NOMO-1 treated with DMSO at 0.1 percent for 48 hours (cell line): Measurements from ENCODE around the gene FGD6.
"Not testable (repeated sequence)": the region's sequence is repeated elsewhere in the genome, so short reads cannot be mapped to it uniquely, and the experiment has no call there.

Experiments
- DNase-seq: peaks from one replicate; lab custom pipeline; 2025; ENCODE audit not compliant: unreplicated experiment; lab: John Stamatoyannopoulos, UW

The FGD6 gene

DNA sequence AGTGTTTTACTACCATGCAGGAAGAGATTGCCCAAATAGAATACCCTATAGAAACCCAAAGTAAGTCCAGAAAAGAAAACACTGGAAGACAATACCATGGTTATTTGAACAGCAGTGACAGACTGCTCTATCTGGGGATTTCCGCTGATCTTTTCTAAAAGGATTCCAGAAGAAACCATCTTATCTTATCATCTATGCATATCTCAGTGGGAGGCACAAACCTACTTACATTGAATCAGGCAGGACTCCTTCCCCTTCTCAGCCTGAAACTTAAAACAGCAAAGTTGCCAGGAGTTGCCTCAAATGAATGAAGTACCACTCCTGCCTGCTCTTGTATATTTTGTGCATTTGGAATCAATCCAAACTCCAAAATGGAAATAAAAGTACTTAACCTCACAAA lies 87.2 kb downstream of the FGD6 start:
- no peak for DNase-seq

- no peak for DNase-seq
These were observed 88.2 kb downstream of the FGD6 start for GRCh38 chr12:95129115-95129514.

- no peak for DNase-seq
These were observed 90.5 kb downstream of the FGD6 start for GRCh38 chr12:95126736-95127135.

DNA sequence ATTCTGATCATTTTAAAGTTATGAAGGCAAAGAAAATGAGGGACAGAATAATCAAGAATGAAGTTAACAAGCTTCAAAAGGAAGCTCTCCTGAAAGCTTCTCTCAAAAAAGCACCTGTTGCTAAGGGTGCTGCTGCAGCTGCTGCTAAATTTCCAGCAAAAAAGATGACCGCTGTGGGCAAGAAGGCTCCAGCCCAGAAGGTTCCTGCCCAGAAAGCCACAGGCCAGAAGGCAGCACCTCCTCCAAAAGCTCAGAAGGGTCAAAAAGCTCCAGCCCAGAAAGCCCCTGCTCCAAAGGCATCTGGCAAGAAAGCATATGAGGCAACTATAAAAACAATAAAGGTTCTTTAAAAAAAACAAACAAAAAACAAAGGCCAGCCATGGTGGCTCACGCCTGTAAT lies 91.2 kb downstream of the FGD6 start:
- no peak for DNase-seq

DNA sequence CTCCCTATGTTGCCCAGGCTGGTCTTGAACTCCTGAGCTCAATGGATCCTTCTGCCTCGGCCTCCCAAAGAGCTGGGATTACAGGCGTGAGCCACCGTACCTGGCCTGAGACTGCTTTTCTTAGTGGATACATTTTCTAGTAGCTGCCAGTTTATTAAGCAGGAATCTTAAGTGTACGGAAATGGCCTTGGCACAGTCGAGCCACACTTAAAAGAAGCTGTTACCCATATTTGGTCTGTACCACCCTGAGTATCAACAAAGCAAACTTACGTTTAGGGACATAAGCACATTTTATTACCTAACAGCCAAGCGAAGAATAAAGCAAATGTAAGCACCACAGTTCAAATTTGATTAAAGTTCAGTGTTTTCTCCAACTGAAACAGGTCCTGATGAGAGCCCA lies 93.2 kb downstream of the FGD6 start:
- no peak for DNase-seq

GRCh38 chr12:95118788-95119179 lies 98.5 kb downstream of the FGD6 start:
- no peak for DNase-seq

- DNase-seq: no peak
These were observed 99.0 kb downstream of the FGD6 start for GRCh38 chr12:95118138-95118787.

DNA sequence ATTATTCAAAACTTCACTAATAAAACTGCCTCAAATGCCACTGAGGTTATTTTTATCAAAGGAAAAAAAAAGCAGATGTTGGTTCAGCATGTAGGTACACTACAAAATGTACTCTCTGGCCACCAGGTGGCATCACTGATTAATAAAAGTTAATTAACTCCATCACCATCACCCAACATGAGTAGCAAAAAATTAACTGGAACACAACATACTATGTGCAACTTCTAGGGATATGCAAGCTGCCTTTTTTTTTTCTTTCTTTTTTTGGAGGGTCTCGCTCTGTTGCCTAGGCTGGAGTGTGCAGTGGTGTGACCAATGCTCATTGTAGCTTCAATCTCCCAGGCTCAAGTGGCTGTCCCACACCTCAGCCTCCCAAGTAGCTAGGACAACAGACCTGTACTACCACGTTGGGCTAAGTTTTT lies 100.1 kb downstream of the FGD6 start:
- peak; percentile 79 for DNase-seq

GRCh38 chr12:95116773-95117172 lies 100.5 kb downstream of the FGD6 start:
- no peak for DNase-seq

GRCh38 chr12:95116341-95116740 lies 100.9 kb downstream of the FGD6 start:
- no peak for DNase-seq

DNA sequence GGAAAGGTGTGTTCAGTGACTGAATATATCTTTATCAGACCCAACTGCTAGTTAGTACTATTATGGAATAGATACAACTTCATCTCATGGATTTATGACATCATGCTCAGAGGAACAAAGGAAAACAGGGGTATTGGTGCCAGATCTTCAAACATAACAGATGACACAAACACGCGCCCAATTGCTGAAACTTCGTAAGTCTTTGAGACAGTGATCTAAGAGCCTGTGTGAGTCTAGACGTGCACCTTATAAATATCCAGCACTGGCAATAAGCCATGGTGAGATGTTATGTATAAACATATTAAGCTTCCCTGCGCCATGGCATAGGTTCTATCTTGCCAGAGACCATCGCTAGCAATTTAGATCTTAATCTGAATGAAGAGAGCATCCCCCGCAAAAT lies 101.6 kb downstream of the FGD6 start:
- no peak for DNase-seq

- no peak for DNase-seq
These were observed 102.4 kb downstream of the FGD6 start for GRCh38 chr12:95114766-95115405.

GRCh38 chr12:95107362-95107761 lies 109.9 kb downstream of the FGD6 start:
- DNase-seq: no peak

DNA sequence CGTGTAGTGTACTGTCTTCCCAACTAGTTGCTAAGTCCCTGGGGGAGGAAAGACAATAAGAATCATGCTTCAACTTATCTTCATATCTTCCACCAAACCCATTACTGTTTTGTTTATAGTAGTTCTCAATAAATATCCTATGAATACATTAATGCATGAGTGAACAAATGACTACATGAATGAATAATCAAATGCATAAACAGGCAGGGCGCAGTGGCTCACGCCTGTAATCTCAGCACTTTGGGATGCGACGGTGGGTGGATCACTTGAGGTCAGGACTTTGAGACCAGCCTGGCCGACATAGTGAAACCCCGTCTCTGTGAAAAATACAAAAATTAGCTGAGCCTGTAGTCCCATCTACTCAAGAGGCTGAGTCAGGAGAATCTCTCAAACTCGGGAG lies 111.7 kb downstream of the FGD6 start:
- DNase-seq: no peak

DNA sequence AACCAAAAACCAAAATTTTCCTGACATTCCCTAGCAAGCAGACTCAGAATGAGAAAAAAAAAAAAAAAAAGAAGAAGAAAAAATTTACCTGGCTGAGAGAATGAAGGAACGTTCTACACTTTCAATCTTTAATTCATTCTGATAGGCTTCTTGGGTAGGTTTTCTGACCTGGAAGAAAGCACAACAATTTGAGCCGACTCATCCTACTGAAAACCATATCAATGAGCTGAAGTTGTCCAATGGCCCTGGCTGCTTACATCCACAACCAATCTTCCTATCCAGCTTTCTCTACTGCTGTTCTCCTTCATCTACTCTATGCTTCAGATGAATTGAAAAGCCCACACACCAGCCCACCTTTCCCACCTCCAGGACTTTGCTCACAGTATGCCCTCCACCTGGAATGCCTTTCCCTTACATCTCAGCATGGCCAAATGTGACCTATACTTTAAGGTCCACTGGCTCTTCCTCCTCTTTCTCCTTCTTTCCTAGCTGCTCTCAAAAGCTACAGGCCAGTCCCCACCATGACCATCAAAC lies 112.3 kb downstream of the FGD6 start:
- no peak for DNase-seq

DNA sequence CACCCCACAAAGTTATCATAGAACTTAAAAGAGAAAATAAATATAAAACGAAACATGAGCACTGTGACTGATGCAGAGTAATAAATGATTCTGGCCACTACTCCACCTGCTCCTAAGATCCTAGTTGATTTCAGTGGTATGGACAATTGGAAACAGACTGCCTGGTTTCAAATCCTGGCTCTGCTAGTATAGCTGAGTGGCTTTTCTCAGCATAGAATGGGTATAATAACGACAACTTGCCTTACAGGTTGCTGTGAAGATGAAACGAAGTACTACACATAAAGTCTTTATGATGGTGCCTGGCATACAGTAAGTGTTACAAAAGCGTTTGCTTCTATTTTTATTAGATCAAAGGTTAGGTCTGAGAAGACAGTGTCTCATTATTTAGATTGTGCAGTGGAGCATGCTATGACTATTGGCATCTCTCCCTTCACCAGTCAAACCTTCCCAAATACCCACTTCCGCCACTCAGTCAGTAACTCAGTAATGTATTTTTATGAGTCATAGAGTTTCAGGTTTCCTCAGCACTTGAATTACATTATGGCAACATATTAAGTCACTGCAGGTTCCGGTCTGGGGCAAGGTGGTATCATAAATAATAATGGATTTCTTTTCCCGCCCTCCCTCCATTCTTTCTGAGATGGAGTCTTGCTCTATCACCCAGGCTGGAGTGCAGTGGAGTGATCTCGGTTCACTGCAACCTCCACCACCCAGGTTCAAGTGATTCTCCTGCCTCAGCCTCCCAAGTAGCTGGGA lies 114.2 kb downstream of the FGD6 start:
- DNase-seq: peak; percentile 96

DNA sequence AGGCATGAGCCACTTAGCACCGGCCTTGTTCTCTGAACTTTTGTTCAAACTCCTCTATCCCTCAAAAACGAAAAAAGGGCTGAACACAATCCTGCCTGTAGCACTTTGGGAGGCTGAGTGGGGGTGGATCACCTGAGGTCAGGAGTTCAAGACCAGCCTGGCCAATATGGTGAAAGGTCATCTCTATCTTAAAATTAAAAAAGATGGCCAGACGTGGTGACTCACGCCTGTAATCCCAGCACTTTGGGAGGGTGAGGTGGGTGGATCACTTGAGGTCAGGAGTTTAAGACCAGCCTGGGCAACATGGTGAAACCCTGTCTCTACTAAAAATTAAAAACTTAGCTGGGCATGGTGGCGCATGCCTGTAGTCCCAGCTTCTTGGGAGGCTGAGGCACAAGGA lies 115.3 kb downstream of the FGD6 start:
- not testable (repeated sequence) for DNase-seq

DNA sequence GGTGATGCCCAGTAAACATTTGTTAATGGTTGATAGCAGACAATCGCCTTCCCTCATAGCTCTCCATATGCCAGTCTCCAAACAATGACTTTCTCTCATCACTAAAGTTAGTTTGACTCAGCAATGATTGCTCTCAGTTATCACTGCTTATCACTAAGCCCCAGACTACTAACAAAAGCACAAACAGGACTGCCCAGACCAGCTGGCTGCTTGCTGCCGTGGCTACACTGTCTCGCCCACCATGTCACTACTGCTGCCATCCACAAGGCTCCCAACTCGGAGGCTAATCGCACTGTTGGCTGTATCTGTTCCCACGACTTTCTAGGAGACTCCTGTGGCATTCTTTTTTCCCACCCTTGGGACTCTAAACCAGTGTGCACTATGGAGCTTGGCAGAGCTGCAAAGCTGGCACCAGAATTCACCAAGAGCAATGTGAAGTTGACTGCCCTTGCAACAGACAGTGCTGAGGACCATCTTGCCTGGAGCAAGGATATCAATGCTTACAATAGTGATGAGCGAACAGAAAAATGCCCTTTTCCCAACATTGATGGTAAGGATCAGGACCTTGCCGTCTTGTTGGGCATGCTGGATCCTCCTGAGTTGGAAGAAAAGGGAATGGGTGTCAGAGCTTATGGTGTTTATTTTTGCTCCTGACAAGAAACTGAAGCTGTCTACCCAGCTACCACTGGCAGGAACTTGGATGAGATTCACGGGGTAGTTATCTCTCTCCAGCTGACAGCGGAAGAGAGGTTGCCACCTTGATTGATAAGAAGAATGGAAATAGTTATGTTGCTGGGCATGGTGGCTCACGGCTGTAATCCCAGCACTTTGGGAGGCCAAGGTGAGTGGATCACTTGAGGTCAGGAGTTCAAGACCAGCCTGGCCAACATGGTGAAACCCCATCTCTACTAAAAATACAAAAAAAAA lies 116.7 kb downstream of the FGD6 start:
- no peak for DNase-seq

DNA sequence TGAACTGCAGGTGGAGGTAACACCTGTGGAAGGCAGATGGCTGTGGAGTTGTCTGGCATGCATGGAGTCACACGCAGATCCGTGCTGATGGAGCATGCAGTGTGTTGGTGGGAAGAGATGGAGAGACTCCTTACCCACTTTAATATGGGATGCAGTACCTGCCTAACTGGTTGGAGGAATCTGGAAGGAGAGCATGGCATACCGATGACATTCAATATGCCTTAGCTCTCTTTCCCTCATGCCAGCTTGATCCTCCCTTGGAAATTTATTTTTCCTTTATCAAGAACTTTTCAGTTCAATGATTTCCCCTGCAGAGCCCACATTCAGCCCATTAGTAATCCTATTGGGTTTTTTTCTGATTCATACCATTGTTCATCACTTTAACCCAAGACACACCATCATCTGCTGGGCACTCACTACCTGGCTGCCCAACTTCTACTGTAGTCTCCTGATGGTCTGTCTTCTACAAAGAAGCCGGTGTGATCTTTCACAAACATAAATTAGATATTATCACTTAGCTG lies 117.9 kb downstream of the FGD6 start:
- DNase-seq: no peak

DNA sequence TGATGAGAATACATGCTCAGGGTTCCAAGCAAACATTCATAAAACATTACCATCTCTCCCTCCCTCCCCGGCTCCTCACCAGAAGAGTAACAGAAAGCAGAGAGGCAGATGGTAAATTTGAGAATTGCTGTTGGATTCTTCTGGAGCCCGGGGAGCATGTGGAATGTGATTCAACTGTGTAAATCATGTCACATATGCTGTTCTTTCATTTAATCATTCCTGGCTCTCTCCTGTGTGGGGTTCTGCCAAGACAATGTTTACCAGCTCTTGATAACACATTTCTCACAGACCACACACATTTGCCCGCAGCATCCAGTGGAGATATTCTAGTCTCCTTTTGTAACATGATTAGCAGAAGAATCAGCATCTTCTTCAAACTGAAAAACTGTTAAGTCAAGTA lies 120.4 kb downstream of the FGD6 start:
- no peak for DNase-seq

DNA sequence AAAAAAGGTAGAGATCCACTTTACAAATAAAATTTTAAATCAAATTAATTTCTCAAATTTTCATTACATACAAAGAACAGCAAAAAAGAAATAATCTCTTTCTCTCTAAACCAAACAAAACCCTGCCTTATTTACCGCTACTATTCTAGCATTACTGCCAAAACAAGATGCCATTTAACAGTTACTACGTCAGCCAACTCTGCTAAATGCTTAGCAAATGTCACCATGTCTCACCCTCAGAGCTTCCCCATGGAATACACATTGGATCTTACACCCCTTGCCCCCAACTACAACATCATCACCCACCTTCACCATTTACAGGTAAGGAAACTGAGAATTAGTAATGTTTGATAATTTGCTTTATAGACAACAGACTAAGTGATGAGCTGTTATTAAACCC lies 120.9 kb downstream of the FGD6 start:
- DNase-seq: no peak
